IMR-90 (cell line): ENCODE results near the gene SLC35E3. TPM values are rescaled to one million over a fixed set of nuclear protein-coding genes. Genes with fewer than 3 reads are reported as not detected.
A peak's percentile ranks its signal among the peaks of the same experiment; 100 is the strongest.

Source experiments
- ATAC-seq: fragments of 200-7000 bp; cut with Tn5 transposase; 2 replicates; pipeline ENCODE4 v1.9.1; 2020; ENCODE audit warnings: low read depth, mild to moderate bottlenecking, moderate library complexity
- BruUV-seq: library from RNA; stranded (reverse); fragments of 400-500 nt; replicated peaks from 2 replicates; lab custom pipeline; 2021; lab: Mats Ljungman, UMichigan
- CTCF ChIA-PET: fragments of 300-600 bp; formaldehyde crosslinking; extraction: SDS; loops from one replicate; lab custom pipeline; 2021; ENCODE audit warnings: antibody characterized with exemption; lab: Yijun Ruan, JAX
- POLR2A ChIA-PET: fragments of 300-600 bp; sonication (Branson Sonifier 250); formaldehyde crosslinking; loops from one replicate; lab custom pipeline; 2022; ENCODE audit warnings: antibody characterized with exemption; ENCODE audit not compliant: unreplicated experiment; lab: Charles Lee
- DNase-seq: peaks from one replicate; pipeline ENCODE4 v3.0.0; 2013
- H2AFZ ChIP-seq: replicated peaks from 2 replicates; pipeline ENCODE3; 2013; ENCODE audit warnings: low read length, mild to moderate bottlenecking; ENCODE audit not compliant: poor library complexity
- H2AK5ac ChIP-seq: 2 replicates; pipeline ENCODE4 v1.6.1; 2013; ENCODE audit warnings: low read depth, low read length, inconsistent platforms
- H2AK9ac ChIP-seq: replicated peaks from 2 replicates; pipeline ENCODE3; 2013; ENCODE audit warnings: mild to moderate bottlenecking, low read depth, low read length, moderate library complexity; ENCODE audit not compliant: poor library complexity
- H2BK120ac ChIP-seq: 2 replicates; pipeline ENCODE4 v1.6.1; 2013; ENCODE audit warnings: low read depth, low read length, inconsistent platforms
- H2BK15ac ChIP-seq: 3 replicates; pipeline ENCODE4 v1.6.1; 2013; ENCODE audit warnings: low read depth, low read length, inconsistent platforms
- H2BK20ac ChIP-seq: 2 replicates; pipeline ENCODE4 v1.6.1; 2013; ENCODE audit warnings: low read depth, mild to moderate bottlenecking, inconsistent platforms, low read length, moderate library complexity
- H2BK5ac ChIP-seq: 2 replicates; pipeline ENCODE4 v1.6.1; 2013; ENCODE audit warnings: mild to moderate bottlenecking, low read depth, low read length, inconsistent platforms; ENCODE audit not compliant: poor library complexity, severe bottlenecking
- H3K14ac ChIP-seq: replicated peaks from 2 replicates; pipeline ENCODE4 v1.6.1; 2013; ENCODE audit warnings: low read depth, low read length, inconsistent platforms
- H3K18ac ChIP-seq: 2 replicates; pipeline ENCODE4 v1.6.1; 2013; ENCODE audit warnings: low read depth, low read length, control low read depth
- H3K23ac ChIP-seq: 2 replicates; pipeline ENCODE4 v1.6.1; 2013; ENCODE audit warnings: low read depth, low read length, inconsistent platforms
- H3K27ac ChIP-seq: 2 replicates; pipeline ENCODE4 v1.5.1; 2013; ENCODE audit warnings: mild to moderate bottlenecking, control low read depth, low read length; ENCODE audit not compliant: insufficient read depth
- H3K27me3 ChIP-seq: 2 replicates; pipeline ENCODE4 v1.6.1; 2013; ENCODE audit warnings: low read length; ENCODE audit not compliant: control insufficient read depth, insufficient read depth
- H3K36me3 ChIP-seq: 2 replicates; pipeline ENCODE4 v1.6.1; 2013; ENCODE audit warnings: low read length, mixed read lengths; ENCODE audit not compliant: control insufficient read depth, insufficient read depth
- H3K4ac ChIP-seq: 2 replicates; pipeline ENCODE4 v1.6.1; 2013; ENCODE audit warnings: low read depth, low read length, inconsistent platforms
- H3K4me1 ChIP-seq: 2 replicates; pipeline ENCODE4 v1.6.1; 2013; ENCODE audit warnings: low read length, mixed read lengths; ENCODE audit not compliant: control insufficient read depth, insufficient read depth
- H3K4me2 ChIP-seq: 2 replicates; pipeline ENCODE4 v1.6.1; 2013; ENCODE audit warnings: low read depth, mild to moderate bottlenecking, control low read depth, low read length, moderate library complexity
- H3K4me3 ChIP-seq: 2 replicates; pipeline ENCODE4 v1.5.1; 2013; ENCODE audit warnings: low read depth, mild to moderate bottlenecking, control low read depth, low read length, moderate library complexity; ENCODE audit not compliant: insufficient read depth
- H3K56ac ChIP-seq: 2 replicates; pipeline ENCODE4 v1.6.1; 2013; ENCODE audit warnings: low read length, inconsistent platforms; ENCODE audit not compliant: insufficient read depth; ENCODE audit errors: extremely low read depth
- H3K79me1 ChIP-seq, 2 experiments: 2 replicates each; pipeline ENCODE4 v1.6.1; 2013; ENCODE audit warnings: low read length in 2 of 2, inconsistent platforms in 1 of 2, low read depth in 1 of 2
- H3K9ac ChIP-seq: 2 replicates; pipeline ENCODE4 v1.6.1; 2013; ENCODE audit warnings: low read depth, low read length, control low read depth
- H3K9me1 ChIP-seq: 2 replicates; pipeline ENCODE4 v1.6.1; 2013; ENCODE audit warnings: low read length, inconsistent platforms; ENCODE audit not compliant: insufficient read depth
- H3K9me3 ChIP-seq: 2 replicates; pipeline ENCODE4 v1.6.1; 2013; ENCODE audit warnings: low read length; ENCODE audit not compliant: control insufficient read depth, insufficient read depth
- H4K20me1 ChIP-seq: 2 replicates; pipeline ENCODE4 v1.6.1; 2013; ENCODE audit warnings: low read length, inconsistent platforms; ENCODE audit not compliant: insufficient read depth
- H4K5ac ChIP-seq: 2 replicates; pipeline ENCODE4 v1.6.1; 2013; ENCODE audit warnings: mild to moderate bottlenecking, low read depth, low read length, control low read depth
- H4K8ac ChIP-seq, 2 experiments: 2 replicates each; pipeline ENCODE4 v1.6.1; 2013; ENCODE audit warnings: low read depth in 2 of 2, low read length in 2 of 2, control low read depth in 1 of 2, inconsistent platforms in 1 of 2
- H4K91ac ChIP-seq: 2 replicates; pipeline ENCODE4 v1.6.1; 2013; ENCODE audit warnings: low read depth, low read length, inconsistent platforms; ENCODE audit not compliant: insufficient read depth
- BHLHE40 ChIP-seq: fragments of 150-350 bp; IDR thresholded peaks from 2 replicates; pipeline ENCODE4 v1.6.1; 2016; ENCODE audit warnings: mild to moderate bottlenecking, low read depth, low read length
- CEBPB ChIP-seq: IDR thresholded peaks from 2 replicates; pipeline ENCODE4 v1.6.1; 2012; ENCODE audit warnings: low read depth, low read length, improper control_type of control experiment
- CHD1 ChIP-seq: IDR thresholded peaks from 2 replicates; pipeline ENCODE4 v1.6.1; 2012; ENCODE audit warnings: low read depth, low read length, improper control_type of control experiment
- CTCF ChIP-seq: conservative IDR thresholded peaks from 2 replicates; pipeline ENCODE4 v1.5.1; 2012; ENCODE audit warnings: mild to moderate bottlenecking, low read depth, low read length, improper control_type of control experiment
- FOS ChIP-seq: fragments of 150-350 bp; IDR thresholded peaks from 2 replicates; pipeline ENCODE4 v1.6.1; 2016; ENCODE audit warnings: low read depth, low read length
- MAFK ChIP-seq: IDR thresholded peaks from 2 replicates; pipeline ENCODE4 v1.6.1; 2012; ENCODE audit warnings: low read depth, low read length, improper control_type of control experiment
- MXI1 ChIP-seq: IDR thresholded peaks from 2 replicates; pipeline ENCODE4 v1.6.1; 2012; ENCODE audit warnings: low read depth, mild to moderate bottlenecking, low read length, moderate library complexity, borderline replicate concordance
- NFE2L2 ChIP-seq: fragments of 150-350 bp; IDR thresholded peaks from 2 replicates; pipeline ENCODE4 v1.6.1; 2016; ENCODE audit warnings: low read depth, mild to moderate bottlenecking, low read length
- POLR2A ChIP-seq: IDR thresholded peaks from 2 replicates; pipeline ENCODE4 v1.6.1; 2012; ENCODE audit warnings: mild to moderate bottlenecking, low read depth, low read length
- RCOR1 ChIP-seq: IDR thresholded peaks from 2 replicates; pipeline ENCODE4 v1.6.1; 2012; ENCODE audit warnings: mild to moderate bottlenecking, low read length, improper control_type of control experiment; ENCODE audit not compliant: insufficient replicate concordance
- SMC3 ChIP-seq: fragments of 150-350 bp; IDR thresholded peaks from 2 replicates; pipeline ENCODE4 v1.6.1; 2016; ENCODE audit warnings: low read depth, mild to moderate bottlenecking, antibody characterized with exemption, low read length, moderate library complexity
- USF2 ChIP-seq: fragments of 150-350 bp; IDR thresholded peaks from 2 replicates; pipeline ENCODE4 v1.6.1; 2017; ENCODE audit warnings: mild to moderate bottlenecking, antibody characterized with exemption, low read length, low read depth
- WGBS, 2 experiments: methylation state at CpG; one replicate each; pipeline versions ENCODE4 v1.1.5 to v1.1.7; 2013; ENCODE audit warnings: missing lambda C conversion rate in 2 of 2; ENCODE audit not compliant: insufficient read length in 1 of 2; ENCODE audit errors: extremely low coverage in 2 of 2; 5-methylcytosine and 5-hydroxymethylcytosine counted together
- dilution Hi-C: fragments of 300-500 bp; cut with HindIII; formaldehyde crosslinking; loops from one replicate; pipeline ENCODE4 v1.14.3; 2018; ENCODE audit warnings: low sequenced_read_pairs; ENCODE audit not compliant: unreplicated experiment
- in situ Hi-C: fragments of 300-500 bp; cut with MboI; formaldehyde crosslinking; loops from 3 replicates; pipeline ENCODE4 v1.14.3; 2019; ENCODE audit warnings: low sequenced_read_pairs, inconsistent platforms, mixed read lengths
- intact Hi-C: fragments of 100-400 bp; cut with micrococcal nuclease; formaldehyde crosslinking; loops from 2 replicates; pipeline ENCODE4 v1.10.0; 2022
- polyA plus RNA-seq, 3 experiments: library from polyadenylated mRNA; depleted of rRNA; stranded (reverse); fragments of >200 nt; gene quantifications; 2 replicates each; pipeline ENCODE4 v1.2.3, GENCODE V29; 2012; ENCODE audit warnings: low replicate concordance in 1 of 3
- total RNA-seq: library from RNA; depleted of rRNA; stranded (reverse); fragments of >200 nt; gene quantifications from 2 replicates; pipeline ENCODE4 v1.2.3, GENCODE V29; 2012

Gene SLC35E3
- total and polyA plus RNA-seq, 2 of the 4 experiments (the other 2 are of a cell fraction), result 3.6 to 5.1 TPM

- Histone ChIP-seq H3K27me3 (no peaks in the 10 kb centered on the region), H2BK5ac (peak overlapping the region; percentile 9), H3K27ac (no peak overlapping the region), H2AFZ (no peak overlapping the region), H3K79me1 (peaks cover 19 to 20% of the 10 kb centered on the region in 2 experiments), H4K91ac (no peak overlapping the region), H3K4me1 (peaks cover 2% of the 10 kb centered on the region; the same call in 1 of the 2 replicates), H4K20me1 (peaks cover 45% of the 10 kb centered on the region), H3K4ac (no peak overlapping the region), H3K4me2 (peak overlapping the region; percentile 39; the same call in 1 of the 2 replicates), H3K9ac (no peak overlapping the region), H4K8ac (no peak overlapping the region), H3K36me3 (peaks cover 45% of the 10 kb centered on the region), H2BK15ac (no peak overlapping the region), H3K18ac (no peak overlapping the region), H2AK9ac (no peak overlapping the region), H2BK120ac (no peak overlapping the region), H4K5ac (no peak overlapping the region), H3K4me3 (no peak overlapping the region), H2BK20ac (no peak overlapping the region), H3K23ac (no peak overlapping the region; the same call in 1 of the 2 replicates), H3K9me3 (no peaks in the 10 kb centered on the region), H2AK5ac (no peak overlapping the region), H3K14ac (no peak overlapping the region; the same call in 1 of the 2 replicates), H3K56ac (no peak overlapping the region), H3K9me1 (no peaks in the 10 kb centered on the region)
- DNase-seq, result no peak
- dilution Hi-C loops, result no loop called here
- no peak for TF ChIP-seq POLR2A
- TF ChIP-seq NFE2L2, result no peak
- TF ChIP-seq MXI1, result no peak
- TF ChIP-seq RCOR1, result no peak
- no peak for TF ChIP-seq SMC3
- no peak for TF ChIP-seq FOS
- no peak for TF ChIP-seq MAFK
- TF ChIP-seq BHLHE40, result no peak
- TF ChIP-seq CTCF, result no peak
- no peak for TF ChIP-seq CHD1
- TF ChIP-seq CEBPB, result no peak
- TF ChIP-seq USF2, result no peak
- ChIA-PET POLR2A (interaction anchor here (0.6 kb wide), 1 partner anchor 37 kb away, joined by 6 read pairs; no protein-coding TSS in a partner anchor), CTCF (interaction anchor here (1.4 kb wide), 1 partner anchor 9 kb away, joined by 4 read pairs; no protein-coding TSS in a partner anchor)
- intact Hi-C loops, result no loop called here
- in situ Hi-C loops, result no loop called here
- WGBS, 2 experiments, result no CpG with 5 or more reads among the region's 1 CpG
- ATAC-seq, result no peak
- BruUV-seq, result no TSS peak
These were observed 66.7 kb downstream of the SLC35E3 start for GRCh38 chr12:68812553-68813241.
